Occipital lobe (tissue), 2 donors: ENCODE measurements around the gene CCDC28B. TPM values are rescaled to one million over a fixed set of nuclear protein-coding genes. Genes with fewer than 3 reads are reported as not detected.

Source experiments
- DNase-seq: peaks from one replicate; lab custom pipeline; 2025; lab: John Stamatoyannopoulos, UW
- total RNA-seq: library from RNA; depleted of rRNA; stranded (reverse); fragments of >200 nt; gene quantifications from one replicate; pipeline ENCODE4 v1.2.3, GENCODE V29; 2014

Gene CCDC28B
- total RNA-seq, 1 donor from 2014 or later, result 31.7 TPM

DNA sequence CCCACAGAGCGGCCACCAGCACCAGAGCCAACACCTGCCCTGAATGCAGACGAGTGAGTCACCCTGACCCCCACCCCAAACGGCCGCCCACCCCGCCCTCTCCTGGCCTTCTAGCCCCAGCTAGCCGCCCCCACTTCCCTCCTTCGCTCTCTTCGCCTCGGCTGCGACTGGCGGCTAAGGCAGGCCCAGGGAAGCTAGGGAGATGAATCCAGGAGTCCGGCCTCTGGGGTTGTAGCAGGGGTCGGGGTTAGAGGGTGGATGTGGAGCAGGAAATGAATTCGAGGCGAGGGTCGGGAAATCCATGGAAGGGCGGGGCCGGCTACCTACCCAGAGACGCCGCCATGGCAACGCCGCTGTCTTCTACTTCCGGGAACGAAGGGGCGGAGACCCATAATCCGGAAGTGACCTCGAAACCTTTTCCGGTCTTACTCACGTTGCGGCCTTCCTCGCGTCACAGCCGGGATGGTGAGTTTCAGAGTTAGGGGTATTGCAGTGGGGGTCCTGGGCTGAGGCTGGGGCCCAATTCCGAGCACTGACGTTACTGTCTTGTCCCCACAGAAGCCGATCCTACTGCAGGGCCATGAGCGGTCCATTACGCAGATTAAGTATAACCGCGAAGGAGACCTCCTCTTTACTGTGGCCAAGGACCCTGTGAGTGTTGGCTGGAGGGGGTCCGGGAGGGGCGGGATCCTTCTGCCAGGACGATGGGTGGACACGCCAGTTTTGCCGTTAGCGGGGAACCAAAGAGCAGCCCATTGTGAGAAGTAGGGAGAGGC lies 21.8 kb downstream of the CCDC28B start, which contains the start of the genes EIF3I and TMEM234:
EIF3I (plus strand) TSS at position 428 of the 776 bp plus-strand sequence; CDS start at position 463, 35 bp downstream.
TMEM234 (minus strand) TSS at position 374 of the 776 bp plus-strand sequence; CDS start at position 343, 31 bp downstream.
- peak; percentile 90 for DNase-seq

DNA sequence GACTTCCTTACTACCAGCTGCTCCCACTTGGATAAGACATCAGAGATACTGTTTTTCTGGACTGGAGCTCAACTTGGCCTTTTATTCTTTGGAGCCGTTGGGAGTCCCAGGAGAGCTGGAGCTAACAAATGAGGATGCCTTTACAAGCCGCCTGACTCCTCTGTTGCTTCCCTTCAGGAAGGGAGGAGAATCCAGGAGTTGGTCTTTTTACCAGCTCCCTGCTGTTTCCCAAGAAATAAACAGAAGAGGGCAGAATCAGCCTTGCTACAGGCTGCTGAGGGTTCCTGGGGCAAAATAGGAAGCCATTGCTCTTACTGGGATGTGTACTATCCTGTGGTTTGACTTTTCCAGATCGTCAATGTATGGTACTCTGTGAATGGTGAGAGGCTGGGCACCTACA lies 23.3 kb downstream of the CCDC28B start:
- DNase-seq, result no peak

DNA sequence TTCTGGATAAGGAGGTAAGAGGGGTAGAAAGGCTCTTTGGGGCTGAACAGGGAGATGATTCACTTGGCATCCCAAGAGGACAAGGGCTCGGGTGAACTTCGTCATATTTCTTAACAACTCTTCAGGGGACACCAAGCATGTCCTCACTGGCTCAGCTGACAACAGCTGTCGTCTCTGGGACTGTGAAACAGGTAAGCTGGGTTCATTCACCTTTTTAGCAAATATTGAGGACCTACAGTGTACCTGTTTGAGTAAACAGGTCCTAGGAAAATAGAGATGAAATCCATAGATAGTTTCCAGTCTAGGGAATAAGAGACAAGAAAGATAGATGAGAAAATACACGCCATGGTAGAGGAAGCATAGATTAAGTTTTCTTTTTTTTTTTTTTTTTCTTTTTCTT lies 23.9 kb downstream of the CCDC28B start:
- no peak for DNase-seq

DNA sequence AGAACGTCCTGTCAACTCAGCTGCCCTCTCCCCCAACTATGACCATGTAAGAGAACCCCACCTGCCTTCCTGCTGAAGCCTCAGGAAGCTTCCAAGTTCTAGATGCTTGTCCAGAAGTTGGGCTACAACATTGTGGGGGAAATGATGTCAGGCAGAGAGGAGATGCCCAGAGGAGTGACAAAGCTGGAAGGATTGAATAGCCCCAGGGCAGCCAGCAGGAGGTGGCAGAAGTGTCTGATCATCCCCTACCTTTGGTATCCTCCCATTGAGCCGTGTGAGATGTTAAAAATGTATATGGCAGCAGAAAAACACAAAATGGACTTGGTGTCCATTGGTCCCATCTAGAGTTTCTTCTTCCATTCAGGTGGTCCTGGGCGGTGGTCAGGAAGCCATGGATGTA lies 28.4 kb downstream of the CCDC28B start:
- no peak for DNase-seq

DNA sequence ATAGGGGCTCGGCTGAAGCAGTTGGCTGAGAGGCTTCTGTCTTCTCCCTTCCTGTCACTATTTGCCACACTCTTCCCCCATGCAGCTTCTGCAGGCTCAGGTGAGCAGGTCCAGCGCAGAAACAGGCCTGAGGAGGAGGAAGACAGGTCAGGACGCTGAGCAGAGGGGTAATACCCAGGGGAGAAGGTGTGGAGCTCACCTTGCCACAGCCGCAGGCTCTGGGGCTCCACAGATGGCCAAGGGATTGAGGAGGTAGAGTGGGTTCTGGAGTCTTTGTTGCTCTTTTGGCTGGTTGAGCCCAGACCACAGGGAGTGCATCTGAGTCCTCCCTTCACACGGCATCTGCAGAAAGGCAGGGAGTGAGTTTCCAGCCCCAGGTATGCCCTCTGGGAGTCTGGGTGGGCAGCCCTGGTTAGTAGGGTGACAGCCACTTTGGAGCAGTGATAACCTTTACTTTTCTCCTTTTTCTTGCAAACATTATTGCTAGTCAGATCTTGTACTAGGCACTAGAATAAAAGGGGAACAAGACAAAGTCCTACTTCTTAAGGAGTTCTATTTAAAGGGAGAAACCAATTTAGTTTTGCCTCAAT lies 31.5 kb downstream of the CCDC28B start:
- no peak for DNase-seq

DNA sequence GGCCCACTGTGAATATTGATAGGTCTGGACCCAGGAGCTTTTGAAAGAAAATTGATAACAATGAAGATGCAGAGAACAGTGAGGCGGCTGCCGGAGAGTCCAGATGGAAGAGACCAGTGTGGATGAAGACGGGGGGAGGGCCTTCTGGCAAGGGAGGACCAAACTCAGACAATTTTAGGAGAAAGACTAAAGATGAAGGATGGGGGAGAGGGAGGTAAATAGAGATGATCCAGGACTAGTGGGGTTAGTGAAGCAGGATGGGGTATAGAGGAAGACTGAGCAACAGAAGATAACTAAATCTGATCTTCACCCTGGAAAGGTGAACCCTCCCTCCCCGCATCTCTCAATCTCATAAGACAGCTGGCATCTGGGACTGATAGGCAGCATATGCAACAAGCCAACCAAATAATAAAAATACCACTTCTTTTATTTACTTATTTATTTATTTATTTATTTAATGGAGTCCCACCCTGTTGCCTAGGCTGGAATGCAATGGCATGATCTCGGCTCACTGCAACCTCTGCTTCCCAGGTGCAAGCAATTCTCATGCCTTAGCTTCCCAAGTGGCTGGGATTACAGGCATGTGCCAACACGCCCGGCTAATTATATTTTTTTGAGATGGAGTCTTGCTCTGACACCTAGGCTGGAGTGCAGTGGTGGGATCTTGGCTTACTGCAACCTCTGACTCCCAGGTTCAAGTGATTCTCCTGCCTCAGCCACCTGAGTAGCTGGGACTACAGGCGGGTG lies 32.3 kb downstream of the CCDC28B start:
- no peak for DNase-seq

DNA sequence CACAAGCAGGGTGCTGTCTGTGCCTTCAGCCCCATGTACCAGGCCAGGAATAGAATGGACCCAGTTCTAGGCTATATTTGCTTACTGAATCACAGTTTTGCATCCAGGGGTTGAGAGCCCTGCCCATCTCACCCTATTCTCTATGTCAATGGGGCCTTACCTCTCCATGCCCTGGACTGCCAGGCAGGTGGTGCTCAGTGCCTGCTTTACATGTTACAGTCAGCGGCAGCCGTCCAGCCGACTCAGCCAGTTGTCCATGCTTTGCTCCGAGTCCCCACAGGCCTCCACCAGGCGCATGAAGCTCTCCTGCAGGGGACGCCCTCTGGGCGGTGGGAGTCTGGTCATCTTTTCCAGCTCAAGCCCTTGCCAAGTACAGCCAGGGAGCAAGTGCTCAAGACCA lies 34.4 kb downstream of the CCDC28B start:
- DNase-seq, result no peak

DNA sequence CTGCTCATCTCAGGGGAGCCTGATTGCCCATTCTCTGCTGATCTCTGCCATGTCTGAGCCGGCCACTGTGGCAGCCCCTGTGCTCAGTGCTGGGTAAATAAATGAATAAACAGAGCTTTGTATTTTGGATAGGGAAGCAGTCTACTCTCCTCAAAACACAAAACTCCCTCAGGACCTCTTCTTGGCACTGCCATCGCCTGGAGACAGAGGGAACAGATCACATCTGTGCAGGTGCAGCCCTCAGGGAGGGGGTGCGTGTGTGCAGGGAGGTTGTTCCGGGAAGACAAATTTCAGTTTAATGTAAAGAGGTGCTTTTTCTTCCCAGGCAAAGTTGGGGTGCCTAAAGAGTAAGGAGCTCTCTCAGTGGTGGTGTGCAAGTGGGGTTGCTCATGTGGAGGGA lies 38.9 kb downstream of the CCDC28B start:
- DNase-seq, result no peak

DNA sequence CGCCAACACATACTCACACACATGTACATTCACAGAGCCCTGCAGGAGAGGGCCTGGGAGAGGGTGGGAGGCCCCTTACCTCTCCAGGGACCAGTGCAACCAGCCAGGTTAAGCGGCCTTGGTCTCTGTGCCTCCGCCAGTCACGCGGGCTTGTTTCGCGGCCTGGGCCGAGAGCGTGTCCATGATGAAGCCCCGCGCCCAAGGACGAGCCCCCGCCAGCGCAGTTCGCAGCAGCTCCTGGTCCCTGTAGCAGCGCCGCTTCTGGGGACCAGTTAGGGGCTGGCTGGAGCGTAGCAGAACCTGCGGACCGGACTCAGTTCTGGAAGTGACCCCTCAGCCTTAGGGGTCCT lies 39.4 kb downstream of the CCDC28B start:
- no peak for DNase-seq

DNA sequence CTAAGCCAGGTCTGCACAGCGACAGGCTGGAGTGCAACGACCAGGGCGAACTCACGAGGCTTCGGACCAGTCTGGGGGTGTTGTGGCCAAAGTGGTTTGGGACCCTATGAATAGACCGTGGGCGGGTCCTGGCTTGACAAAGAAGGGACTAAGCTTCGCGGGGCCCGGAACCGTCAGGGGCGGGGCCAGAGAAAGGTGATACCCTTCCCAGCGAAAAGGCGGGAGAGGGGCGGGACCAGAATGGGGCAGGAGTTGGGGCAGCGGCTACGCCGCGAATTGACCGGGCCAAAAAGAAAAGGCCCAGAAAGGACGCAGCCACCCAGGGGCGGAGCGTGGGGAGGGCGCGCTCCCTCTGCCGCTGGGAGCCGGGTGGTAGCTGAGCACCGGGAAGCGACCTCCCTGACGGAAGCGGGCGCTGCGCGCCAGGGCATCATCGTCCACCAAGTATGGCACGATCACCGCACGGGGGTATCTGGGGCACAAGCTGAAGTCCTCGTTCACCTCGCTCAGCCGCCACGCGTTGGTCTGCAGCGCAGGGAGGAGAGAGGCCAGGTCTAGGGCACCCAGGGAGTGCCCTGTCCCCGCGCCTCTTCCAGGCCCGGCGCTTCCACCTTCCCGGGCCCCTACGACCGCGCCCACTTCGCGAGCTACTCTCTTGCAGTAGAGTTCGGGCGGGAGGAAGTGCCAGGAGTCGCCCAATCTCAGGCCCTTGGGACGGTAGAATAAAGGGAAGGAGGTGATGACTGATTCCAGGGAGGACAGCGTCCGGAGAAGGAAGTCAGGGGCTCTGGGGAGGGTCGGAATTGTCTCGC lies 40.0 kb downstream of the CCDC28B start:
- peak; percentile 41 for DNase-seq

DNA sequence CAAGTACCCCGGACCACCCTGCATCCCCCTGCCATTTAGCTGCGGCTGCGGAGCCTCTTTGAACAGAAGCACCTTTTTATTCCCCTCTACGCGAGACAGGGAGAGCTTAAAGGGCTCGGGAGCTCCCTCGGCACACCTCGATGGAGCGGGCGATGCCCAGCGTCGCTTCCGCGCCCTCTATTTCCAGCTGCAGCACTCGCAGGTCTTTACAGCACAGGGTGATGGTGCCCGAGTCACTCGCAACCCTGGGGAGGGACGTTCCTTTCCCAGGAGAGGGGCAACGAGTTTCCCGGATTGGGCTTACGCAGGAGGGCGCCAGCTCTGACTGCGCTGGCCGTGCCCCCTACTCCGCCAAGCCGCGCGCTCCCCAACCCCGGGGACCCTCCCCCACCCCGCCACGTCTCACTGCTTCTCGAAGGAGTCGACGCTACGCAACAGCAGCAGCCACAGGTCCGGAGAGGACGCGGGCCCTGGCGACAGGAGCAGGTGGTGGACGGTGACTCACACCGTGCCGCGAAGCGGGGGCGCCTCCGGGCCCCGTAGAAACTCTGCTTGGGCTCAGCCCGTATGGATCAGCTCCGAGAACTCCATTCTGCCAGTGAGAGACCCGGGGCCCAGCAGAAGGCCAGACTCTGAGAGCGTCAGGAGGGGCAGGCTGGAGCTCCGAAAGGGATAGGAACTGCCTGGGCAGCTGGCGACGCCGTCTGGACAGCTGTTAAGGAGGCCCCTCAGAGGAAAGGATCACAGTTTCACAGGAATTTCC lies 40.8 kb downstream of the CCDC28B start:
- peak; percentile 45 for DNase-seq

DNA sequence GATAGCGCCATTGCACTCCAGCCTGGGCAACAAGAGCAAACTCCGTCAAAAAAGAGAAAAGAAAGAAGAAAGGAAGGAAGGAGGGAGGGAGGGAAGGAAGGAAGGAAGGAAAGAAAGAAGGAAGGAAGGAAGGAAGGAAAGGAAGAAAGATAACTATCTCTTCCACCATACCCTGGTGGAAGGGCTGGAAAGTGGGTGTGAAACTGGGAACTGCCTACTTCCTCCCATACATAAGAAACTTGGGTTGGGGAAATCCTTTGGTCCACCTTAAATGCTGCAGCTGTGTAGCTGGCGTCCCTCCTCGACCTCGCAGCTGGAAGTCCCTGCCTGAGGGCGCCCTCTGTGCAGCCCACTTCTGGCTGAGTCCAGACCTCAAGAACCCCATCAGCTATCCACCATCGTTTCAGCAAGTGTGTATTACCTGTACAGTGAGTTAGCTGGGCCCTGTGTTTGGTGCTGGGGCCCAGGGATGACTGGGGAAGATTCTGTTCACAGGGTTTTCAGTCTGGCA lies 42.0 kb downstream of the CCDC28B start:
- DNase-seq, result peak; percentile 10

DNA sequence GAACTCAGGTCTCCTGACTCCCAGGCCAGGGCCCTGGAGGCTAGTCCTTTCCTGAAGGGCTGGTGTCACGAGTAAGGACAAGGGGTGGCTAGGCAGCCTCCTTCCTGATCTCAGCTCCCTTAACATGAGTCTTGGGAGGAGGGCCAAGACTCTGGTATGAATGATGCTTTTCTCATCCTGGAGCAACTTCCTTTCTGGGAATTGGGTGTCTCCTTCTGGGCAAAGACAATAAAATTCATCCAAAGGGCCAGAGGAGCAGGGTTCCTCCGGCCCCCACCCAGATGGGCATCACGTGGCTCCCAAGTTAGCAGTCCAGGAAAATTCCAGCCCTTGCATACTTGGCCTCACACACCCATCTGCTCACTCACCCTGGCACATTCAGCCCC lies 46.5 kb downstream of the CCDC28B start, which contains the start of gene FAM167B:
FAM167B (plus strand) TSS at position 335 of the 386 bp plus-strand sequence. CDS start 200 bp downstream, outside the sequence.
- DNase-seq, result no peak

DNA sequence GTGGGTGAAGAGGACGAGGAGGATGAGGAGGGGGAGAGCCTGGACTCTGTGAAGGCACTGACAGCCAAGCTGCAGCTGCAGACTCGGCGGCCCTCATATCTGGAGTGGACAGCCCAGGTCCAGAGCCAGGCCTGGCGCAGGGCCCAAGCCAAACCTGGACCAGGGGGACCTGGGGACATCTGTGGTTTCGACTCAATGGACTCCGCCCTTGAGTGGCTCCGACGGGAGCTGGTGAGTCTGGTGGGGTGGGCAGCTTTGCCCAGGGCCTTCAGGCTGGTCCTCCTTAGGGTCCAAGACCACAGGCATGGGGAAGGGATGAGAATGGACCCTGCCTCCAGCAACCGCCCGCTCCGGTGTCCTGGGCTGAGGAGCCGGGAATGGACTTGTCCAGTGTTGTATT lies 47.1 kb downstream of the CCDC28B start:
- DNase-seq, result no peak

DNA sequence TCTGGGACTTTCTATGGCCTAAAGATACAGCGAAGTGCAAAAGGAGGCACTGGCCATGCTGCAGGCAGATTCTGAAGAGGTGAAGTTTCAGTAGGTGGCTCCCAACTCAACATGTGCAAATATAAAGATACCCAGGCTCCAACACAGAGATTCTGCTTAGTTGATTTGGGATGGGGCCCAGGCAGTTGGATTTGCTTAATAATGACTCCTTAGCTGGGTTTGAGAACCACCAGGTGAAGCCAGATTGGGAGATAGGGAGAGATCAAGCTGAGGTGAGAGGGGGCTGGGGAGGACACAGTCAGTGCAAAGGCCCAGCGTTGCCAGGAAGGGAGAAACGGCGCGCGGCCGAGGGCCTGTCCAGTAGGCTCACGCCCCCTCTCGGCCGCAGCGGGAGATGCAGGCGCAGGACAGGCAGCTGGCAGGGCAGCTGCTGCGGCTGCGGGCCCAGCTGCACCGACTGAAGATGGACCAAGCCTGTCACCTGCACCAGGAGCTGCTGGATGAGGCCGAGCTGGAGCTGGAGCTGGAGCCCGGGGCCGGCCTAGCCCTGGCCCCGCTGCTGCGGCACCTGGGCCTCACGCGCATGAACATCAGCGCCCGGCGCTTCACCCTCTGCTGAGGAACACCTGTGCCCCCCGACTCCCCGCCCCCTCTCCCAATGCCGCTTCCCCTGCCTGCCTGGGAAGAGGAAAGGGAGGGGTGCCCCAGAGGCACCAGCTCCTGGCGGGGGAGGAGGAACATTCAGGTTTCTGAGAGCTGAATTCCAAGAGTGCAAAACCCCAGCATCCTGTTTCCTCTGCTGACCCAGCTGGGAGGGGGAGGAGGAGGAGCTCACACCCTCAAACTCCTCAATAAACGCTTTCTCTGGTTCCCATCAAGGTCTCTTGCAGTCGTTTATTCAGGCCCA lies 47.8 kb downstream of the CCDC28B start:
- peak; percentile 31 for DNase-seq

DNA sequence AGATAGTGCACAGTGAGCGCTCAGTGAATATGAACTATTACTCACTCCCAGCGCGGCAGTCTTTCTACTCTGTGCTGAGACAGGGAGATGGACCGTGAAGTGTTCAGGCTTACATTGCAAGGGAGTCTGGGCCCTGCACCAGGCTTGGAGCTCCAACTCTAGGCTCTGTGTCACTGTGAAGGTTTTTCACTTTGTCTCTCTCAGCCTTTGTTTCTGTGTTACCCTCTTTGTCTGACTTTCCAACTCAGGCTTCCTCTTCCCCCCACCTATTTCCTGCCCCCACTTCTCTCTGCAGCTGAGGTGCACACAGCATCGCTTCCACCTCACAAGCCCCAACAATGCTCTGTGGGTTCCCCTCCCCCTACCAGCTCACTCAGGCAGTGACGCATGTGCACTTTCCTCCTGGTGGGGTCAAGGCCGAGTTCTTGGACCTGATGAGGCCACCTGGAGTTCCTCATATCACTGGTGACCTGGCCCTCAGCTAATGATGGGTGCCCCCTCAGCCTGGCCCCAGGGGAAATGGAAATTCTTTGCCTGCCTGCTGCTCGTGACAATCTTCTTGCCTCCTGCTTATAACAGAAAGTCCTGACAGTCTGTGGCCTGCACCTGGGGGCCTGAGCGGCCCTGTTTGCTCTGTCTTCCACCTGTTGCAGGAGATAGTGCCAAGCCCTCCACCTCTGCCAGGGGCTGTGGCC lies 49.6 kb downstream of the CCDC28B start:
- no peak for DNase-seq

DNA sequence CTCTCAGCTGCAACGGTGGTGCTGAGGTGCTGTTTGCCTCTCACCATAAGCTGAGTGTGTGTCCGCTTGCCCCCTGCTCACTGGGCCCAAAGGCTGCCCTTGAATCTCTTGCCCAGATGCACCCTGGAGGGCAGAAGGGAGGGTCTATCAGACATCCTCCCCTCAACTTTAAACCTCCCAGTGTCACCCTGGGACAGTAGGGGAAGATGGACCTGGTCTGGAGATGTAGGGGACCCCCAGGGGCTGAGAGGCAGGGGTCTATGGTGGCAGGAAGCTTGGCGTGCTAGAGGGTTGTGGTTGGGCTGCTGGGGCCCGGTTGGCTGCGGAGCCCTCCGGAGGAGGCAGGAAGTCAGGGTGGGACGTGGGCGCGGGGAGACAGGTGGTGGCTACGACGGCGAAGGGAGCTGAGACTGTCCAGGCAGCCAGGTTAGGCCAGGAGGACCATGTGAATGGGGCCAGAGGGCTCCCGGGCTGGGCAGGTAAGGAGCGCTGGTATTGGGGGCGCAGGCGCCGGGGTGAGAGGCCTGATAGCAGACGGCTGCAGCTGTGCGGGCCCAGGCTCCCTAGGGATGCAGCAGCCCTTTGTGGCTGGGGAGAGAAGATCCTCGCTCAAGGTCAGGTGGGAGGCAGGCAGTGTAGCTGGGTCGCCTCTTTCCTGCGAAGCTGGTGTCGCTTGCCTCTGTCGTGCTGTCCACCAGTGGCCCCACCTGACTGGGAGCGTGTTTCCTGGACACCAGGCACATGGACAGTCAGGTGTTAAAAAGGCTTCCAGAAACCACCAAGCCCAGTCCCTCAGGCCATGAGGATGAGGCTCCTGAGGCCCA lies 50.7 kb downstream of the CCDC28B start, which contains the start of gene LCK:
LCK (plus strand) TSS at position 373 of the 824 bp plus-strand sequence. CDS start 23,065 bp downstream, outside the sequence.
- DNase-seq, result no peak
